Tibial nerve (tissue), 3 donors: ENCODE results near the gene SYP.

Experiments used
- POLR2A ChIP-seq, 2 donors: fragments of 450-650 bp; IDR thresholded peaks; one replicate each; pipeline ENCODE4 v1.6.1; 2017; ENCODE audit warnings: antibody characterized with exemption in 2 of 2, mild to moderate bottlenecking in 2 of 2, moderate library complexity in 2 of 2
- TF ChIP-seq, protein P1 (sequence below), 5 experiments: fragments of 200-600 bp in 3 of 5; fragments of 450-650 bp in 2 of 5; sonication (generic) in 3 of 5; IDR thresholded peaks; one replicate each; pipeline ENCODE4 v1.5.1; 2016 to 2019; ENCODE audit warnings: antibody characterized with exemption in 5 of 5, mild to moderate bottlenecking in 3 of 5, moderate library complexity in 2 of 5

GRCh38 chrX:49242545-49243066 is 42.6 kb upstream of the SYP start:
- TF ChIP-seq, protein P1, sequence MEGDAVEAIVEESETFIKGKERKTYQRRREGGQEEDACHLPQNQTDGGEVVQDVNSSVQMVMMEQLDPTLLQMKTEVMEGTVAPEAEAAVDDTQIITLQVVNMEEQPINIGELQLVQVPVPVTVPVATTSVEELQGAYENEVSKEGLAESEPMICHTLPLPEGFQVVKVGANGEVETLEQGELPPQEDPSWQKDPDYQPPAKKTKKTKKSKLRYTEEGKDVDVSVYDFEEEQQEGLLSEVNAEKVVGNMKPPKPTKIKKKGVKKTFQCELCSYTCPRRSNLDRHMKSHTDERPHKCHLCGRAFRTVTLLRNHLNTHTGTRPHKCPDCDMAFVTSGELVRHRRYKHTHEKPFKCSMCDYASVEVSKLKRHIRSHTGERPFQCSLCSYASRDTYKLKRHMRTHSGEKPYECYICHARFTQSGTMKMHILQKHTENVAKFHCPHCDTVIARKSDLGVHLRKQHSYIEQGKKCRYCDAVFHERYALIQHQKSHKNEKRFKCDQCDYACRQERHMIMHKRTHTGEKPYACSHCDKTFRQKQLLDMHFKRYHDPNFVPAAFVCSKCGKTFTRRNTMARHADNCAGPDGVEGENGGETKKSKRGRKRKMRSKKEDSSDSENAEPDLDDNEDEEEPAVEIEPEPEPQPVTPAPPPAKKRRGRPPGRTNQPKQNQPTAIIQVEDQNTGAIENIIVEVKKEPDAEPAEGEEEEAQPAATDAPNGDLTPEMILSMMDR (IDR thresholded peaks at IDR 0.05): no peak
- TF ChIP-seq POLR2A (IDR thresholded peaks at IDR 0.05): no peak
